HG02678 (cell line): ENCODE data around the gene COX5B.

Experiments used
- ATAC-seq: cut with Tn5 transposase; IDR thresholded peaks from one replicate; pipeline ENCODE4 v1.9.1; 2021; ENCODE audit warnings: mild to moderate bottlenecking, moderate library complexity; ENCODE audit not compliant: unreplicated experiment

COX5B gene

GRCh38 chr2:97653874-97654273 lies 8.0 kb downstream of the COX5B start:
- ATAC-seq, result no peak

DNA sequence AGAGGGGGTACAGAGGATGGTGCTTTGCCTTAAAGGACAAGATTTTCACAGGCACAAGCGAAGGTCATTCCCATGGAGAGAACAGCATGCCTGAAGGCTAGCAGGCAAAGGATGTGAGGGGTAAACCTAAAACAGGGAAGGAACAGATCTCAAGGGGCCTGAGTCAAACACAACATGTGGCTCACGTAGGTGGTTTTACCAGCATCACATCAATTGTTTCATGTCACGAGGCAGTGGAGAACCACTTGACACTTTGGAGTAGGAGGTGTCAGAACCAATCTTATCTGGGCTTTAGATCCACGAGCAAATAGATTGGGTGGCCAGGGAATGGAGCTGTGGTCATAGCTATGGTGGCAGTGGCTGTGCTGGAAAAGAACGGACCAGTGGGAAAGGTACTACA lies 8.4 kb downstream of the COX5B start:
- no peak for ATAC-seq

DNA sequence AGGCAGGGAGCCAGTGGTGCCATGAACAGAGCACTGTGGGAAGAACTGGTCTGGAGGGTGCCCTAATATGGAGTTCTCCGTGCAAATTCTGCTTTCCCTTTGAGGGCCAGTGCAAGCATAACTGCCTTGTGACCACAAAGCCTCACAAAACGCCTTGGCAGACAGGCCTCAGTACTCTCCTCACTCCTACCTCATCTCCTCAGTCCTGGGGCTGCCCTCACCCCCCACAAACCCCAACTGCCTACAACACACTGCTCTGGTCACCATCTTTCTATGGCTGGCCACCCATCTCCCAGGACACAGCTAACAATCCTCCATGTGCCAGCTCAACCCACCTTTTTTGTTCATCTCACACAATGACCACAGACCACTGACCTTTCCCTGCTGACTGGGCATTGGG lies 8.9 kb downstream of the COX5B start:
- ATAC-seq, result no peak

DNA sequence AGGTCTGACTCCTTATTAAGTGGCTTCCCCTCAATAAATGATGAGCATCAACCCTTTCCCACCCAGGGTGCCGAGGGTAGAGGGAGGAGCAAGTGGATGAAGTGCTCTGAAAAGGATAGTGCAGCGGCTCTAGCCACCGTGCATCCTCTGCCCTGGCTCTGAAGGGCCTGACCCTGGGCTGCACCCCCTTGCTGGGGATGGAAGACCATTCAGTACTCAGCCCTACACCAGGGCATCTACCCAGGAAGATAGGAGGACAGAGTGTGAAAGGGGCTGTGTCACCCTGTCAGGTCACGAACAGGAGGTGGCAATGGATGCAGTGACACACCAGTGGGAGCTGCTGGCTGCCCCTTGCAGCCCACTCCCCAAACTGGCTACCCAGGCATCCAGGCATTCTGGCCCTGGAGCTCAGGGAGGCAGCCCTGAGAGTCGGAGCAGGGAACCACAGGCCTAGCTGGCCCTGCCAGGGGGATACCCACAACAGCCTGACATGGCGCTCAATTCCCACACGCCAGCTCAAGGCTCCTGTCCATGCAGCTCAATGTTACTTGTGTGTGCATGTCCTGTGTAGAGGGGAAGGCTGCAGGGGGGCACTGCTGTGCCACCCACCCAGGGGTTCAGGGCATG lies 10.4 kb downstream of the COX5B start:
- no peak for ATAC-seq

GRCh38 chr2:97656905-97657587 lies 11.2 kb downstream of the COX5B start:
- ATAC-seq, result no peak

- no peak for ATAC-seq
Observed at GRCh38 chr2:97657986-97658690, 12.3 kb downstream of the COX5B start.

- ATAC-seq, result no peak
Observed at GRCh38 chr2:97658691-97659157, 12.9 kb downstream of the COX5B start.

DNA sequence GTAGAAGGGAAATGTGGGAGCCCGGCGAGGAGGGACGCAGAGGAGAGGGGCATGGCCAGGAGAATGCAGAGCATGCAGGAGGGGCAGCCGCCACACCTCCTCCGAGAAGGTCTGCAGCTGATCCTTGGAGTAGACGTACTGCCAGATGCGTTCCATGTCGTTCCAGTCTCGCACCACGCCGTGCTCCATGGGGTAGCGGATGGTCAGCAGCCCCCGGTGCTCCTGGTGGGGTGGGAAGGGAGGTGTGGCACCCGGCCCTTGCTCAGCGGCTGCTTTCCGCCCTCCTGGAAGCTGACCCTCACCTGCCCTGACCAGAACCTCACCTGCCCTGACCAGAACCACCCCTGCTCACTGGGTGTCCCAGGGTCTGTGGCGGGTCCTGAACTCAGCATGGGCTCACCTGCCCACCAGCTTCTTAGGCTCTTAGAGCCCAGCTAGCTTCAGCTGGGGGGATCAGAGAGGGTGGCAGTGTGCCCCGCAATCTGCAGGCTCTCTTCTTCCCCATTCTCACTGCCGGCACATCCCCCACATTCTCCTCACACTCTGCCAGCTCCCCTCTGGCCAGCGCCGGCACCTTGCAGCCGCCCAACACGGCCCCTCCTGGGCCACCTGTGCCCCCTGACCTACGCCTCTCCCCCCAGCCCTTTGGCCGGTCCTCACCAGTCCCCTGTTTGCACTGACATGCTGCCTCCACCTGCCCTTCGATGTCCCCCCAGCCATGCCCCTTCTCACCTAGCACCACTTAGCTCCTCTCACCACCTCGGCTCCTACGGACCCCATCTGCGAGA lies 13.6 kb downstream of the COX5B start:
- no peak for ATAC-seq

DNA sequence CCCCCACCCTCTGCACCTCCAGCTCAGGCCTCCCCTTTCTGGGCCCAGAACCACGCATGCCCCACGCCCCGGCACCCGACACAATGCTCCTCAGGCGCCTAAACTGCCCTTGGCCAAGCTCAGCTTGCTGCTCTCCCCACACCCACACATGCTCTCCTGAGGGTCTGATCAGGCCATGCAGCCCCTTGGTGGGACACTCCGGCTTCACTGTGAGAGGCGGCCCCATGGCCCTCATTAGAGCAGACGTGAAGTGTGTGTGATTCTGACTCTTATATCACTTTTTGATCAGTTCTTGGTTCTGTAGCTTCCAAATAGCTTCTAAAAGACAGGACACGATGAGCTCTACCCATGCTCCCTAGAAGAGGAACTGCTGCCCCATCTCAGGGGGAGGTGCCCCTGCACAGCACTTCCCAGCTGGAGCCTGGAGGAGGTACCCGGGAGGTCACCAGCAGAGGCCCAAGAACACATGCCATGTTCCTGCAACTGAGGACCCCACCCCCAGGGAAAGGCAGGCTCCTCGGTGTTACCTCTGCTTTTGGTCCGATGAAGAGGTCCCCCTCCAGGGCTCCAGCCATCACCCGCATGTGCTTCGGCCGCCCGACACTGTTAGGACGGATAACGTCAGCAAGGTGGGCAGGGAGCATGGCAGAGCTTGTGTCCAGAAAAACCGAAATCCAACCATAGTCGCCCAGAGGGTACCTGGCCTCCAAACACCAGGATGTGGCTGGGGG lies 14.3 kb downstream of the COX5B start:
- no peak for ATAC-seq

DNA sequence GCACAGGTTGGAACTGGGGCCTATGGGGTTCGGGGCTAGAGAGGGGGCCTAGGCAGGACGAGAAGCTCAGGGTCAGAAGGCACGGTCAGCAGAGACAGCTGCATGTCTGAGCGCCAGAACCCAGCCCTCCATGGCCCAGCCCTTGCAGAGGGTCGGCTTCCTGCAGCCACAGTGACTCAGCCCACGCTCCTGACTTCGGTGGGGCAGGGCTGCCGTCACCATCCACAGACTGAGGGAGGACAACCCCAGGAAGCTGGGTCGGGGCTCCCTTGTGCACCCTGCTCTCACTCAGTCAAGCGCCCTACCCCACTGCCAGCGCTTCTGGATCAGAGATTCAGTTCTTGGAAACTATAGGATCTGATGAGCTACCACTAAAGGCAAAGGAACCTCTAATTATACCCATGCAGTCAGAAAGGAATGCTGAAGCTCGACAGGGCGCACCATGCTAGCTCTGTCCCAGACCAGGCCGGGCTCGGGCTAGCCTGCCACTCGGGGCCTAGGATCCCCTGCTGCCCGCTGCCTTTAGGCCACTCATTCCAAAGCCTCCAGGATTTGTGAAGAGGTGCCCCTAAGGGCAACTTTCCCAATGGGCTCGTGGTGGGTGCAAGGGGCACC lies 15.0 kb downstream of the COX5B start:
- no peak for ATAC-seq

GRCh38 chr2:97661927-97662326 lies 16.1 kb downstream of the COX5B start:
- ATAC-seq, result no peak

- ATAC-seq, result no peak
Observed at GRCh38 chr2:97662386-97662894, 16.6 kb downstream of the COX5B start.

DNA sequence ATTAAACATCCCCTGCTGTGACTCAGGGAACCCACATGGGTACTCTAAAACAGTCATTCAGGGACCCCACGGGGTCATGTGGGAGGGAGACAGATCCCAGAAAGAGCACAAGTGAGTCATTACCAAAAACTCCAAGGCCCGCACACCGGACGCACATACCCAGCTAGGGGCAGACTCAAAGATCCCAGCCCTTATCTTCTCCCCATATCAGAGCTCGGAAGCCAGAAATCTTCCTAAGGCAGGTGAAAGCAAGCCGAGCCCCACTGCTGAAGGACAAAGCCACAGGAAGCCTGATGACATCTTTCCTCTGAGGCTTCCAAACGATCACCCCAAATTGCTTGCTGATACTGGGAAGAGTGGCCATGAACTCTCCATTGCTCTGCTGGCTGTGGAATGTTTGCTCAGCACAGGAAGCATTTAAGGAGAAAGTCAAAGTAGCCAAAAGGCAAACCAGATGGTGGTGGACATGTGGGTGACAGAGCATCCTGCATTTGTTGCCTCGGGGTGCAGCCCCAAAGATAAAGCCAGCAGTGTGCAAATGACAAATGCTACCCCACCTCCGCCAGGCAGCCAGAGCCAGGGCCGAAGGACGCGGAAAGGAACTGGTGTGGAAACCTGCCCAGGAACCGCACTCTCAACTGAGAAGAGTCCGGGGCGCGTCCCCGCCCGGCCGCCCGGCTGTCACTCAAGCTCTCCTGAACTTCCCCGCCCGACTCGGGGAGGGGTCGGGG lies 17.2 kb downstream of the COX5B start:
- peak; percentile 49 for ATAC-seq

DNA sequence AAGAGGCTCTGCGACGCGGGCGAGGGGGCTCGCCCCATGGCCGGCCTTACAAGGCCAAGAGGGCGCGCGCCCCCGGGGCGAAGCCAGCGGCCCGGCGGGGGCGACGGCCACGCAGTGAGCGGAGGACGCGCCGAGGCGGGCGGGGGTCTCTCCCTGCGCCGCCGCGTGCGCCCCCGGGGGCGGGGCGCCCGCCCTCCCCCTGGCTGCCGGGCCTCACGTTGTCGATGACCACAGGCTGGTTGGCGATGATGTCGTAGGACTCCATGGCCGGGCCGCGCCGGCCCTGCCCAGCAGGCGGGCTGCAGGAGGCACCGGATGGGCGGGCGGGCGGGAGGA lies 17.7 kb downstream of the COX5B start:
- no peak for ATAC-seq

DNA sequence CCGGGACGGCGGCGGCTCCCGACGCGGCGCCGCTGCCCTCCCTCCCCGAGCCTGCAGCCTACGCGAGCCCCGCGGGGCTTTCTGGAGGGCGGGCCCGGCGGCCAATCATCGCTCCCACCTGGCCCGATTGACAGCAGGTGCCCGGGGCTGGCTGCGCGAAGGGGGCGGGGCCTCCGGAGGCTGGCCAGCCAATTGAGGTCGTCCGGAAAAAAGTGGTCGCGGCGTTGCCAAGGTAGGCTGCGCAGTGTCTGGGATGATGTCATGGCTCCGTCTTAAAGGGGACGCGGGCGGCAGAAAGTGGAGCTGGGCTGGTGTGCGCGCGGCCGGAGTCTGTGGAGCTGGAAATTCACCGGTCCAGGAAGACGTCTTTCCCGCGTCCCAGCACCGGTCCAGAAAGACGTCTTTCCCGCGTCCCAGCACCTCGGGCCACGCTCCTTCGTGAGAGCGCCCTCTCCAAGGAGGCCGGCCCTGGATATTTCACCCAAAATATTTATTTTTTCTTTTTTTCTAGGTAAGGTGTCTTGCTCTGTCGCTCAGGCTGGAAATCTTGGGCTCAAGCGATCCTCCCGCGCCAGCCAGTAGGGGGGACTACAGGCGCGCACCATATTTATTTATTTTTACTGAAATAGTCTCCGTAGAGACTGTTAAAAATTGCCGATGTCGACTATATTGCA lies 18.2 kb downstream of the COX5B start, which contains the start of gene ACTR1B:
Gene ACTR1B, minus strand, starts transcription at position 83 of the 674 bp plus-strand sequence. CDS start 154 bp downstream, outside the sequence.
- ATAC-seq, result peak; percentile 90

GRCh38 chr2:97664636-97664970 lies 18.7 kb downstream of the COX5B start:
- ATAC-seq, result no peak

GRCh38 chr2:97669448-97669847 lies 23.6 kb downstream of the COX5B start, which contains the start of gene C2orf92:
C2orf92 (plus strand) TSS chr2:97669713; CDS start chr2:97669789, 76 bp downstream.
- ATAC-seq, result no peak

GRCh38 chr2:97670471-97670870 lies 24.6 kb downstream of the COX5B start:
- ATAC-seq, result no peak

DNA sequence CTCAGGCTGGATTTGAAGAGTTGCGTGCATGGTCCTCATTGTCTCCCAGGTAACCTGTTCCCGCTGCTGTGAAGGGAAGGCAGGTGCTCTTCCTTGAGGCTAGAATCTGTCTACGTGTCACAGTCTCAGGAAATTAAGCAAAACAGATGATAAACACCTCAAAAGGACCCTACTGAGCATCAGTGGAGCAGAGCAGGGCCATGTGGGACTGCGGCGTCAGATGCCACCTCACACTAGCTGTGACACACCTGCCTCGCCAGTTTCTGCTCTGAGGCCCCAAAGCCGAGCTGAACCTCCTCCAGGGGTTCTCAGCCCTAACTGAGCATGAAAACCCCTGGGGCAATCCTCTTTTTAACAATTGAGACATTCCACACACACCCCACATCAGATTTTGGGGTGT lies 25.7 kb downstream of the COX5B start:
- no peak for ATAC-seq
